HG03565 (cell line): ENCODE results near the gene IFNLR1.

ENCODE experiments used
- ATAC-seq: cut with Tn5 transposase; IDR thresholded peaks from one replicate; pipeline ENCODE4 v1.9.1; 2021; ENCODE audit warnings: mild to moderate bottlenecking, moderate library complexity; ENCODE audit not compliant: unreplicated experiment

Gene IFNLR1

DNA sequence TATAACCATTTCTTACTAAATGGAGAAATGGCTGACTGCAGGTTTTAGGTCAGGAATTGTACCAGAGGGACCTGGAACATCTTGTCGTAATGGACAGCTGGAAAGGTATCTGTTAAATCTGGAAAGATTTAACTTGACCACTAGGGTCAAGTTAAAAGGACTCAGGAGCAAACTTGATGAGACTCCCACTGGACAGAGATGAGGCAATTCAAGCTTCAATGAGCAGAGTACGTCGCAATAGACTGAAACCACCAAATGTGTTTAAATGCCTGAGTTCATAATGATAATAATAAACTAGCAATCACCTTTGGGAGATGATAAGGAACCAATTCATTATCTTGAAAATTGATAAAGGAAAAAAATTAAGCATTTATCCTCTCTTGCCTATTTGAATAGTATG is 8.7 kb downstream of the IFNLR1 start:
- ATAC-seq: no peak

DNA sequence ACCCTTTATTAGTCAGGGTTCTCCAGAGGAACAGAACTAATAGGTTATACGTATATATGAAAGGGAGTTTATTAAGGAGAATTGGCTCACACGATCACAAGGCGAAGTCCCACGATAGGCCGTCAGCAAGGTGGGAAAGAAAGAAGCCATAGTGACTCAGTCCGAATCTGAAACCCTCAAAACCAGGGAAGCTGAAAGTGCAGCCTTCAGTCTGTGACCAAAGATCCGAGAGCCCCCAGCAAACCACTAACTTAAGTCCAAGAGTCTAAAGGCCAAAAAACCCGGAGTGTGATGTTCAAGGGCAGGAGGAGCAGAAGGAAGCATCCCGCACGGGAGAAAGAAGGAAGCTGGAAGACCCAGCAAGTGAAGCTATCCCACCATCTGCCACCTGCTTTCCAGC is 9.9 kb downstream of the IFNLR1 start:
- no peak for ATAC-seq

DNA sequence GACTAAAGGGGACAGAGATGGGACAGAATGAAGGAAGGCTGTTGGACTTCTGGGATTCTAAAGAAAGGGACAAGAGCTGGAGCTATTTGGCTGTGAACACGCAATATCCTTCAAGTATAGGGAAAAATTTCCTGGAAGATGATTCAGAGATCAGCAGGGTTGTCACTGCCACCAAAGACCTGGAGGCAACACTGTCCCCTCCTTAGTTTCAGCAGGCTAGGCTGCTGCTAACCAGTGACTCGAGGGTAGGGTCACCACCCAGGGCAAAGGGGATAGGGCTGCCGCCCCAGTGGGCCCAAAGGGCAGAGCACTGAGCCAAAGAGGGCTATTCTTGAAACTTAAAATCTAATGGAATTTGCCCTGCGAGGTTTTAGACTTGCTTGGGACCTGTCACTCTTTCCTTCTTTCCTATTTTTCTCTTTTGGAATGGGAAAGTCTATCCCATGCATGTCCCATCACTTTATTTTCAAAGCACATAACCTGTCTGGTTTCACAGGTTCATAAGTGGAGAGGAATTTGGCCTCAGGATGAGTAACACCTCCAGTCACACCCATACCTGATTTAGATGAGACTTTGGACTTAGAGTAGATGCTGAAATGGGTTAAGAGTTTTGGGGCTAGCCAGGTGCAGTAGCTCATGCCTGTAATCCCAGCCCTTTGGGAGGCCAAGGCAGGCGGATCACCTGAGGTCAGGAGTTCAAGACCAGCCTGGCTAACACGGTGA is 11.9 kb downstream of the IFNLR1 start:
- ATAC-seq: no peak

DNA sequence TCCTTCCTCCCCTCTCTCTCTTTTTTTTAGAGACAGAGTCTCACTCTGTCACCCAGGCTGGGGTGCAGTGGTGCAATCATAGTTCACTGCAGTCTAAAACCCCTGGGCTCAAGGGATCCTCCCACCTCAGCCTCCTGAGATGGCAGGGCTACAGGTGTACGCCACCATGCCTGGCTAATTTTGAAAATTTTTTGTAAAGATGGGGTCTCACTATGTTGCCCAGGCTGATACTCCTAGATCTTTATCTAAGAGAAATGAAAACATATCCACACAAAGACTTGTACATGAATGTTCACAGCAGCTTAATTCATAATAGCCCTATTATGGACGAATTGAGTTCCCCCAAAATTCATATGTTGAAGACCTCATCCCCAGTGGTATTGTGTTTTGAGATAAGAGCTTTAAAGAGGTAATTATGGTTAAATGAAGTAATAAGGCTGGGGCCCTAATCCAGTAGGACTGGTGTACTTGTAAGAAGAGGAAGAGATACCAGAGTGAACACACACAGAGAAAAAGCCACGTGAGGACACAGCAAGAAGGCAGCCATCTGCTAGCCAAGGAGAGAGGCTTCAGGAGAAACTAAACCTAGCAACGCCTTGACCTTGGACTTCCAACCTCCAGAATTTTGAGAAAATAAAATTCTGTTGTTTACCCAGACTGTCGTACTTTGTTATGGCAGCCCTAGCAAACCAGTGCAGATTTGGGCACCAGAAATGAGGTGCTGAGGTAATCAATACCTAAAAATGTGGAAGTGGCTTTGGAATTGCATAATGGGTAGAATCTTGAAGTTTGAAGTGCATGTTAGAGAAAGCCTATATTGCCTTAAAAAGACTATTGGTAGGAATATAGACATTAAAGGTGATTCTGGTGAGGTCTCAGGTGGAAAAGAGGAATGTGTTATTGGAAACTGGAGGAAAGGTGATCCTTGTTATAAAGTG is 13.2 kb downstream of the IFNLR1 start:
- no peak for ATAC-seq

DNA sequence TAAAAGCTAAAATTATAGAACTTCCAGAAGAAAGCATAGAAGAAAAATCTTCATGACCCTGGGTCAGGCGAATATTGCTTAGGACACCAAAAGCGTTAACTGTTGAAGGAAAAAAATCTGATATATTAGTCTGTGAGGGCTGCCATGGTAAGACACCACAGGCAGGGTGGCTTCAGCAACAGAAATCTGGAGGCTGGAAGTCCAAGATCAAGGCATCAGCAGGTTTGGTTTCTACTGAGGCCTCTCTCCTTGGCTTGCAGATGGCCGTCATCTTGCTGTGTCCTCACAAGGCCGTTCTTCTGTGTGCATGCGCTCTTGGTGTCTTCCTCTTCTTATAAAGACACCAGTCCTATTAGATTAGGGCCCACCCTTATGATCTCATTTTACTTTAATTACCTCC is 14.5 kb downstream of the IFNLR1 start:
- no peak for ATAC-seq

DNA sequence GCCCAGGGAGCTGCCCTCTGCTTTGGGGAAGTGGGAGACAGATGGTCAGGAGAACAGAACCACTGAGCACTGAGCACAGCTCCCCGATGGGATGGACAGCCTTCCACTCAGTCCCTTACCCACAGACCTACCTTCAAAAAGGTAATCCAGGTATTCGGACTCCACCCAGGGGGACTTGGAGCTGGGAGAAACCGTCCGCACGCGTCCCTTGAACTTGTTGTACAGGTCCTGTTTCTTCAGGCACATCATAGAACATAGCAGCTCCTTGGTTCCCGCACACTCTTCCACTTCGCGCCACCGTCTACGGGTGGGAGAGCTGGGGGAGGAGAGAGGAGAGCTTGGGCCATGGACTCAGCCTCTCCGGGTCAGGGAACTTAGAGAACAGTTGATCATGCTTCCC is 17.8 kb downstream of the IFNLR1 start:
- ATAC-seq: no peak

DNA sequence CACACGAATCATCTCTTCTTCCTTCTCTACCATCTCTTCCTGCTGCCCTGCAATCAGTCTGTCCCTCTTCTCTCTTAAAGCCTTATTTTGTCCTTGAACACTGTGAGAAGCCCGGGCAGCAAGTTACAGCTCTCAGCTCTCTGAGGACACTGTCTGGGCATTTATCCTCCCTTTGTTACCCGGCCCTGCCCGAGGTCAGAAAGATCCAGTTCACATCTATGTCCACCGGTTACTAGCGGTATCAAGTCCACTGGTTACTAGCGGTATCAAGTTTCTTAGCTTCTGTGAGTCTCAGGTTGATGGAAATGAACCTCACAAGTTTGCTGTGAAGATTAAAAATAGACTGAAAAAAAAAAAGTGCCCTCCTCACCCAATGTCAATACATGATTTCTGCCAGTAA is 18.8 kb downstream of the IFNLR1 start:
- ATAC-seq: no peak

DNA sequence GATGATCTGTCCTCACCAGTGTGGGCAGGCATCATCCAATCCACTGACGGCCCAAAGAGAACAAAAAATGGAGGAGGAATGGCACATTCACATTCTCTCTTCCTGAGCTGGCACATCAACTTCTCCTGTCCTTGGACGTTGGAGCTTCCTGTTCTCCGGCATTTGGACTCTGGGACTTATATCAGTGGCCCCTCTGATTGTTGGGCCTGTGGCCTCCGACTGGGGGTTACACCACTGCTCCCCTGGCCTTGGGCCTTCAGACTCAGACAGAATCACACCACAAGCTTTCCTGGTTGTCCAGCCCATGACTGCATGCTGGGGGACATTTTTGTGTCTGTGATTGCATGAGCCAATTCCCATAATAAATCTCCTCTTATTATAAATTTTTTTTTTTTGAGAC is 20.1 kb downstream of the IFNLR1 start:
- ATAC-seq: no peak

DNA sequence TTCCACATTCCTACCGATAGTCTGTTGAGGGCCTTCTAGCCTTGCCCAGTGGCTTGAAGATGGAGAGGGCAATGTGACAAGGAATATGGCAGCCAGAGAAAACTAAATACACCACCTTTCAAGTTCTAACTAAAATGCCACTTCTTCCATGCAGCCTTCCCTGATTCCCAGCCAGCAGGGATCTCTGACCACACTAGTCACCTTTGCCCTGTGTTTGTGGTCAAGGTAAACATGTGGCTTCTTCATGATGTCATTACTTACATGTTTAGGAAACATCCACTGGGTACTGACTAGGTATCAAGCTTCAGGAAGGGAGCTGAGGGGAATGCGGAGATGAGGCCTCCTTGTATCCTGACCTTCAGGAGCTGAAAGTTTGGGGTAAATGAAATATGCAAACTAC is 21.6 kb downstream of the IFNLR1 start:
- ATAC-seq: no peak

DNA sequence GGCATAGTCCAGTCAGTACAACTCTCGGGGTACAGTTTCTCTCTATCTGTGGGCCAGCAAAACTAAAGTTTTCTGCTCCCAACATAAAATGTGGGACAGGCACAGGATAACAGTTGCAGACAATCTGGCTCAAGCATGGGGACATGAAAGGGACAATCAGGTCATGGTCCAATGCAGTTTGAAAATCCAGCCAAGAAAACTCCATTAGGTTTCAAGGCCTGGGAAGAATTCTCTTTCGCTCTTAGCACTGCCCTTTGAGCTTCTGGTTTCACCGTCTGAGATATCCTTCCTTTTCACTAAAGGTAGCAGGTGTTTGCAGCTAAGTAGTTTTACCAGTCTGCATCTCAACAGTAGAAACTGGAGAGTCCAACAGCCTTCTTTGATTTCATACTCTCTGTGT is 23.1 kb downstream of the IFNLR1 start:
- ATAC-seq: no peak

DNA sequence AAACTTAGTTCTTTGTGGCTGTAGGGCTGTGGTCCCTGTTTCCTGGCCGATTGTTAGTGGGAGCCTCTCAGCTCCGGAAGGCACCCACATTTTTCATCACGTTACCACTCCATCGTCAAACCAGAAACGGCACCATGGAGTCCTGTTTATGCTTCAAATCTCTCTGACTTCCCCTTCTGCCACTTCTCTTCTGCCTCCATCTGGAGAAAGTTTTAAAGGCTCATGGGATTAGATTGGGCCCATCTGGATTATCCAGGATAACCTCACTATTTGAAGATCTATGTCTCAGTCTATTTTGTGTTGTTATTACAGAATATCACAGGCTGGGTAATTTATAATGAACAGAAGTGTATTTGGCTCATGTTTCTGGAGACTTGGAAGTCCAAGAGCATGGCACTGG is 24.9 kb downstream of the IFNLR1 start:
- ATAC-seq: no peak

DNA sequence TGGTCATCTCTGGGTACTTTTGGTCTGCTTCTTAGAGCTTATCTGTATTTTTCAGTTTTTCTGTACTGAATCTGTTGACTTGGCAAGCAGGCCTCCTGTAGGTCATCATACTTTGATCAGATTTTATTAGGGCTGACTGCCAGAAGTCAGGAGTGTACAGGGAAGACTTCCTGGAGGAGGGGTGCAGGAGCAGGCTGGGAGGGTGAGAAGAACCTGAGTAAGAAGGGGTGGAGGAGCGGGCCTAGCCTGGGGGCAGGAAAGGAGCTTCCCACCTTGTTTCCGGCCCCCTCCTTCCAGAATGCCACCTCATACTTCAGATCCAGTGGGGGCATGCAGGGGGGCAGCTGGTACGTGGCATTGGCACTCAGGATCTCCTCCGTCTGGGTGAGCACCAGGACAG is 25.8 kb downstream of the IFNLR1 start:
- ATAC-seq: no peak

DNA sequence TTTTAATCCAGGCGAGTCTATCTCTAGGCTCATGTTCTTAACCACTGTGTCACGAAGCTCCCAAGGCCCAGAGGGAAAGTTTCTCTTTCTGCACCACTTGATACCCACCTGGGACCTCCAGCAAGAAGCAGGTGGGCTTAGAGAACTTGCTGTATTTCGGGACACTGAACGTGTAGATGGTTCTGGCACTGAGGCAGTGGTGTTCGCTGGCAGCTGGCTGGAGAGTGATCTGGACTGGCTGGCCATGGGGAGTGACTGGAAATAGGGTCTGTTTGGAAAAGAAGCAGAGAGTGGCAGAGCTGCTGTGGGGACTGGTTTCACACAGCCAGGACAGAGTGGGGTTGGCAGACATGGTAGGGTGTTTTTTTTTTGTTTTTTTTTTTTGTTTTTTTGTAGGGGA is 27.7 kb downstream of the IFNLR1 start:
- no peak for ATAC-seq

DNA sequence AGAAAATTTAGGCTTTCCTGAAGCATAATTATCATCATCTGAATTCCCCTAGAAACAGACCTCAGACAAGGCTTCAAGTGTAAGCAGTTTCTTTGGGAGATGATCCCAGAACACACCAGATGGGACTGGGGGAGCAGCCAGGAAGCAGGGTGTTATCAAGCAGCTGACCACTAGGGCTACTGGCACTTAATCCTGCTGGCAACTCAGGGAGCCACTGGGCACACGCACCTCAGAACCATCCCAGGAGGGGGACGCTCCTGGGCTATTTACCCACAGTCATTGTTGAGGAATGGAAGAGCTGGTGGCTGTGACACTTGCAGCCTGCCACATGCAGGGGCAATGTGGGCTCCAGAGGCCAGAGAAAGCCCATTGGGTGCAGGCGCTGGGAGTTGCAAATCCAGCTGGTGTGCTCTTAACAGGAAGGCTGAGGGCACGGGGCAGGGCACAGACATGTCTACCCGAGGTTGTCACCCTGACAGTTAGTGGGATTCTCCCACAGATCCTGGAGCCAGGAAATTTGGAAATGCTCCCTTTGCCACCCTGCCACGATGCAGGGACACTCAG is 29.1 kb downstream of the IFNLR1 start:
- no peak for ATAC-seq

DNA sequence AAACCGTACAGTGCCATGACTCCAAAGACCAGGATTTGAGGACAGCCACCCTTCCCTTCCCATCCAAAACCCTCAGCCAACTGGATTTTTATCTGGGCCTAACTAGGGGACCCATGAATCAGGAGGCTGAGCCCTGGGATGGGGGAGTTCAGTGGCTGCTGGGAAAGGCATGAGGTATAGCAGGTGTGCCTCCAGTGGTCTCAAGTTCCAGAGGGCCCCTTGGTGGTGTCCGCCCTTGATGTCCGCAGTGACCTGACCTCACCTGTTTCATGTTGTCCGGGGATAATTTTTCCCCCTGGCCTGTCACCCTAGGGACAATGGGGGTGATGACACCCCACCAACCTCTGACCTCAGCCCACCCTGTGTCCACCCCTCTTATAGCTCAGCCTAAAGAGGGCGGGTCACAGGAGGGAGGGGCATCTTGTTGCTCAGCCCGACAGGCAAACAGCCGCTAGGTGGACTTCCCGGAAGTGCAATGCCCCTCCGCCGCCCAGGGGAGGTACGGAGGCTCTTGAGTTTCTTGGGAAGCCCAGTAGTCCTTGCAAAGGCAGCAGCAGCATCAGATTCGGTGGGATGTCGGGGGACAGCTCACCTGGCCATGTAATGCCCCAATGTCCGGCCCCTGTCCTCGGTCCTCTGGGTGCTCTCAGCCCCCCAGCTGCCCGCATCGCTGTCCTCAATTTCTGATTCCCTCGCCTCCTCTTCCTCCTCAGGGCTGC is 30.4 kb downstream of the IFNLR1 start:
- no peak for ATAC-seq

DNA sequence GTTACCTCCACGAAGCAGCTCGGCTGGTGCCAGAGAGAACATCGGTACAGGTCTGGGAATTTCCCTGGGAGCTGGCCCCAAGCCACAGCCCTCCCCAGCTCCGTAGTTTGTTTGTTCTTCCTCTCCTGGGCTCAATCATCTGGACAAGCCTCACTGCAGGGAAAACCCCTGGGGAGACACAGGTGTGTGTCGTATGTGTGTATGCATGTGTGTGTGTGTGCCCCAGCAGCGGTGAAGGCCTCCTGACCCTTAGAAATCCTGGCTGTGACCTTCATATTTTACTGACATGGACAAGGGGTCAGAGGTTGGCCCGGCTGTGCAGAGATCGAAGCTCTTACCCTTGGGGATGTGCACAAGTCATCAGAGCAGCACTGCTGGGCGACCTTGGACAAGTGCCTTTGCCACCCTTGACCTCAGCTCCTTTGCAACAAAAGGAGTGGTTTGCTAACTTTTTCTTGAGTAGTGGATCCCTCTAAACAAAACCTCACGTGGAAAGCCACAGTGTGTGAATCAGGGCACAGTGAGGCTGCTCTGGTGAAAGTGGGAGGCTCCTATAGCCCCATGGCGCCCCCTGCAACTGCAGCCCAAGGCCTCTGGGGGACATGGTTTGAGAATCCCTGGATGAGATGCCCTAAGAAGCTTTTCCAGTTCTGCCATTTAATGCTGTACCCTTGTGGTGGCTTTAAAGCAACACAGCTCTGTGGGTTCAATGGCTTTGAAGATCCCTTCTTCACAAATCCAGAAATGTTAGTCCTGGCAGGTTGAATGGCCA is 31.9 kb downstream of the IFNLR1 start:
- ATAC-seq: no peak

DNA sequence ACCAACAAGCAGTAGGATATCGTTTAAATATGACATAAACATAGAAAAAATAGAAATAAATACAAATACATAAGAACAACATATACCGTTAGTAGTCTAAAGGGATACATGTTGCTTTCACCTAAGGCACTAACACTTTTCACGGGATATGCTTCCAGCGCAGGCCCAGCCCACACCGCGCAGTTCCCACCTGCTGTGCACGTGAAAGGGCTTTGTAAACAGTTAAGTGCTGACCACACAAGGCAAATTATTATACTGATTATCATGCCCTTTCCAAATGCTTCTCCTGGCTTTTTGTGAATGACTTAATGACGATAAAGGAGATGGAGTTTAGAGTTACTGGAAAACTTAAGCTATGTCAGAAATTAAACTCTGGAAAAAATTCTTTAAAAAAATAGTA is 32.9 kb downstream of the IFNLR1 start:
- ATAC-seq: no peak

DNA sequence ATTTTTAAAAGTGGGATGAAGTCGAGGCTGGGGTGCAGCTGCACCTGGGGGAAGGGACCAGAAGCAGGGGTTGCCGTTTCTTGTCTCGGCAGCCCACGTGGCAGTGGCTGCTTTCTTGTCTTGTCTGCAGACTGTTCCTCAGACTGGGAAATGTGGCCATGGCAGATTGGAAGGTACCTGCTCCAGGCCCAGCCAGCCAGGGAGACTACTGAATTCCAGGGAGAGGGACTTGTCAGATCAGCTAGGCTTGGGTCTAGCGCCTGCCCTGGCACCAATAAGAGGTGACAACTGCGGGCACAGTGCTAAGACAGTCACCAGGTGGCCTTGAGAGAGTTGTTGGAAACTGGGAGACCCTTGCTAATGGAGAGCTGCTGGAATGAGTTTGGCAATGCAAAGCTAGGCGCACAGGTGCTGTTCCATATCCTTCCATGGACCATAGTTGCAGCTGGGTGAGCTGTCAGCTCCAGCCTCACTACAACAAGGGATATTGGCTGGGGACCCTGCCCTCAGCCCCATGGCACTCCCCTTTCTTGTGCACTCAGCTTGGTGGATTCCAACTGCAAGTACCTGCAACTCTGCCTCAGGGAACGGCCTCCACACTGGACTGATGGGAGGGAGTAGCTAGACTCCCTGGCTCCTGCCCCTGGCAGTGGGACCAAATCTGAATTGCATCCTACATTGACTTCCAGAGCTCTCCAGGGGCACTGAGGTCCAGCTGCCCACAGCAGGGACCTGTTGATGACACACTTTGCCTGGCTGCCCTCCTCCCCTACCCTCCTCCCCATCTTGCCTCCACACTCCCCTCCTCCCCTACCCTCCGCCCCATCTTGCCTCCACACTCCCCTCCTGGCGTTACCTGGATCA is 34.2 kb downstream of the IFNLR1 start:
- no peak for ATAC-seq

DNA sequence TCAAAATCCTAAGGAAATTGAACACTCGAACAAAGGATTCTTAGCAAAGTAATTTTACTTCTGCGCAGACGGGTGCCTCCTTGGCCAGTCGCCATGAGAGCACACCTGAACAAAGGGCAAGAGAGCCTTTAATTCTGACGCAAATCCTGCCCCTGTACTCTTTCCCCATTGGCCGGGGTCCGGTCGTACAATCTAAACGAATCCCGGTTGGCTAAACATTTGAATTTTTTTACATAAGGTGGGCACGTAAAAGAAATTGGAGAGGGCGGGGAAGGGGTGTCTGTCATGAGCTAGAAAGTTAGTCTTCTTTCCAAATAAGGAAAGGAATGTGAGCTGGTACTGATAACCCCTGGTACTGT is 35.9 kb downstream of the IFNLR1 start:
- no peak for ATAC-seq
